AG04450 (cell line): ENCODE data around the gene NUP160. TPM values are rescaled to one million over a fixed set of nuclear protein-coding genes. Genes with fewer than 3 reads are reported as not detected.
"Not testable (repeated sequence)": the region's sequence is repeated elsewhere in the genome, so short reads cannot be mapped to it uniquely, and the experiment has no call there.

ENCODE experiments used
- CTCF ChIA-PET: fragments of 300-600, 350-600 bp; formaldehyde crosslinking; extraction: SDS; loops from one replicate; lab custom pipeline; 2022; ENCODE audit warnings: antibody characterized with exemption, inconsistent platforms; lab: Charles Lee
- POLR2A ChIA-PET: fragments of 350-600 bp; formaldehyde crosslinking; extraction: SDS; loops from one replicate; lab custom pipeline; 2021; ENCODE audit warnings: antibody characterized with exemption, inconsistent platforms; lab: Yijun Ruan, JAX
- DNase-seq: peaks from one replicate; pipeline ENCODE4 v3.0.0-alpha.2; 2011; ENCODE audit warnings: low read depth, low spot score
- H3K27ac ChIP-seq: one replicate; pipeline ENCODE4 v1.5.1; 2012; ENCODE audit warnings: low read depth, low read length, control low read depth
- H3K27me3 ChIP-seq: one replicate; pipeline ENCODE4 v1.6.0; 2012; ENCODE audit warnings: low read length; ENCODE audit not compliant: control insufficient read depth, insufficient read depth
- H3K4me3 ChIP-seq: 2 replicates; pipeline ENCODE4 v1.5.1; 2011; ENCODE audit warnings: mild to moderate bottlenecking, low read depth, low read length, control low read depth
- H3K9me3 ChIP-seq: 2 replicates; pipeline ENCODE4 v1.5.1; 2012; ENCODE audit warnings: low read length; ENCODE audit not compliant: control insufficient read depth, insufficient read depth
- polyA plus RNA-seq: library from polyadenylated mRNA; depleted of rRNA; stranded (reverse); fragments of >200 nt; gene quantifications from 2 replicates; pipeline ENCODE4 v1.2.3, GENCODE V29; 2011
- TF ChIP-seq, protein P1 (sequence below): IDR thresholded peaks from 2 replicates; pipeline ENCODE4 v1.5.1; 2011; ENCODE audit warnings: low read depth, low read length, control low read depth, inconsistent platforms

Gene NUP160
- polyA plus RNA-seq, 1 experiment, result 31.3 TPM

DNA sequence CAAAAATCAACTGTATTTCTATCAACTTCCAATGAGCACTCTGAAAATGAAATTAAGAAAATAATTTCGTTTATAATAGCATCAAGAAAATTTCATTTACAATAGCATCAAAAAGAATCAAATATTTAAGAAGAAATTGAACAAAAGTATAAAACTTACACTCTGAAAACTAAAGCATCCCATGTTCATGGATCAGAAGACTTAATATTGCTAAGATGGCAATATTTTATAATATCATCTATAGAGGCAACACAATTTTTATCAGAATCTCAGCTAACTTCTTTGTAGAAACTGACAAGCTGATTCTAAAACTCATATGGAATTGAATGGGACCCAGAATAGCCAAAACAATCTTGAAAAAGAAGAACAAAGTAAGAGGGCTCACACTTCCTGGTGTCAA, 19.9 kb downstream of the NUP160 start:
- Histone ChIP-seq H3K27me3 (no peaks in the 10 kb centered on the region), H3K9me3 (no peaks in the 10 kb centered on the region), H3K4me3 (no peak overlapping the region), H3K27ac (no peak overlapping the region)
- DNase-seq, result no peak
- POLR2A ChIA-PET, result no interaction called here
- CTCF ChIA-PET, result interaction anchor here (1.3 kb wide), 1 partner anchor 106 kb away, joined by 5 read pairs; no protein-coding TSS in a partner anchor
- TF ChIP-seq, protein P1, sequence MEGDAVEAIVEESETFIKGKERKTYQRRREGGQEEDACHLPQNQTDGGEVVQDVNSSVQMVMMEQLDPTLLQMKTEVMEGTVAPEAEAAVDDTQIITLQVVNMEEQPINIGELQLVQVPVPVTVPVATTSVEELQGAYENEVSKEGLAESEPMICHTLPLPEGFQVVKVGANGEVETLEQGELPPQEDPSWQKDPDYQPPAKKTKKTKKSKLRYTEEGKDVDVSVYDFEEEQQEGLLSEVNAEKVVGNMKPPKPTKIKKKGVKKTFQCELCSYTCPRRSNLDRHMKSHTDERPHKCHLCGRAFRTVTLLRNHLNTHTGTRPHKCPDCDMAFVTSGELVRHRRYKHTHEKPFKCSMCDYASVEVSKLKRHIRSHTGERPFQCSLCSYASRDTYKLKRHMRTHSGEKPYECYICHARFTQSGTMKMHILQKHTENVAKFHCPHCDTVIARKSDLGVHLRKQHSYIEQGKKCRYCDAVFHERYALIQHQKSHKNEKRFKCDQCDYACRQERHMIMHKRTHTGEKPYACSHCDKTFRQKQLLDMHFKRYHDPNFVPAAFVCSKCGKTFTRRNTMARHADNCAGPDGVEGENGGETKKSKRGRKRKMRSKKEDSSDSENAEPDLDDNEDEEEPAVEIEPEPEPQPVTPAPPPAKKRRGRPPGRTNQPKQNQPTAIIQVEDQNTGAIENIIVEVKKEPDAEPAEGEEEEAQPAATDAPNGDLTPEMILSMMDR, result no peak

DNA sequence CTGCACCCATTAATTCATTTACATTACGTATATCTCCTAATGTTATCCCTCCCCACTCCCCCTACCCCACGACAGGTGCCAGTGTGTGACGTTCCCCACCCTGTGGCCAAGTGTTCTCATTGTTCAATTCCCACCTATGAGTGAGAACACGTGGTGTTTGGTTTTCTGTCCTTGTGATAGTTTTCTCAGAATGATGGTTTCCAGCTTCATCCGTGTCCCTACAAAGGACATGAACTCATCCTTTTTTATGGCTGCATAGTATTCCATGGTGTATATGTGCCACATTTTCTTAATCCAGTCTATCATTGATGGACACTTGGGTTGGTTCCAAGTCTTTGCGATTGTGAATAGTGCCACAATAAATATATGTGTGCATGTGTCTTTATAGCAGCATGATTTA, 25.5 kb downstream of the NUP160 start:
- H3K27me3 ChIP-seq, H3K27ac ChIP-seq, CTCF ChIA-PET, DNase-seq, H3K9me3 ChIP-seq, POLR2A ChIA-PET, H3K4me3 ChIP-seq: not testable (repeated sequence)

DNA sequence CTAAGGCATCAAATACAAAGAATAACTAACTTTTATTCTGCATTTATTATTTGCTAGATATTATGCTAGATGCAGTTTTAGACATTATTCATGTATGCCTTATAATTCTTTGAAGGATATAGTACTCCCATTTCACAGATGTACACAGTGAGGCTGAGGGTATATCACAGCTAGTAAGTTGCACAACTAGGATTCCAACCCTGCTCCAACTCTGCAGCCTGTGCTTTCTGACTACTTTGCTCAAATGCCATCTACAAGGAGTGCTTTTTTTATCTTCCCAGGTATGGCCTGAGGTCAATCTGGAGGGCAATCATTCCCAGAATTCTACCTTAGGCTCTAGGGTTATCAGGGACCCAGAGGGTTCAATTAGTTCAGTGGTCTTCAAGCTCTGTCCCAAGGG, 28.4 kb downstream of the NUP160 start:
- Histone ChIP-seq H3K27me3 (no peaks in the 10 kb centered on the region), H3K27ac (no peak overlapping the region), H3K4me3 (no peak overlapping the region), H3K9me3 (no peaks in the 10 kb centered on the region)
- TF ChIP-seq, protein P1, result no peak
- POLR2A ChIA-PET, result no interaction called here
- DNase-seq, result no peak
- CTCF ChIA-PET, result interaction anchor here (0.5 kb wide), 1 partner anchor 14 kb away, joined by 4 read pairs; no protein-coding TSS in a partner anchor

DNA sequence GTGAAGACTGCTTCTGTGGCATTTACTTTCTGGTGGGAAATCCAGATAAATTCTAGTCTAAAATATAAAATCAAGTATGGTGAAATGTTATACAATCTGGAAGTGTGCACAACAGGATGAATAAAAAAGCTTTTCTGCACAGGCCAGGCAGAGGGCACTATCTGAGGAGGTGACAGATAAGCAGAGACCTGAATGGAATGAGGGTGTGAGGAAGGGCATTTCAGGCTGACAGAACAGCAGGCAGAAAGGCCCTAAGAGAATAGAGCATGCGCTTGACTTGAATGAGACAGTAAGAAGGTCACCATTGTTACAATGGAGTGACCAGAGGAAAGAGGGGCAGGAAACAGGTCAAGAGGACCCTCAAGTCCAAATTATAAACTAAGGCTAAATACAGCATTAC, 47.4 kb downstream of the NUP160 start:
- CTCF ChIA-PET, result interaction anchor here (0.7 kb wide), 1 partner anchor 239 kb away, joined by 4 read pairs; no protein-coding TSS in a partner anchor
- H3K27me3 ChIP-seq, result no peaks in the 10 kb centered on the region
- POLR2A ChIA-PET, result no interaction called here
- H3K9me3 ChIP-seq, result no peaks in the 10 kb centered on the region
- DNase-seq, result no peak
- H3K4me3 ChIP-seq, result no peak overlapping the region
- TF ChIP-seq, protein P1, result no peak
- H3K27ac ChIP-seq, result no peak overlapping the region

DNA sequence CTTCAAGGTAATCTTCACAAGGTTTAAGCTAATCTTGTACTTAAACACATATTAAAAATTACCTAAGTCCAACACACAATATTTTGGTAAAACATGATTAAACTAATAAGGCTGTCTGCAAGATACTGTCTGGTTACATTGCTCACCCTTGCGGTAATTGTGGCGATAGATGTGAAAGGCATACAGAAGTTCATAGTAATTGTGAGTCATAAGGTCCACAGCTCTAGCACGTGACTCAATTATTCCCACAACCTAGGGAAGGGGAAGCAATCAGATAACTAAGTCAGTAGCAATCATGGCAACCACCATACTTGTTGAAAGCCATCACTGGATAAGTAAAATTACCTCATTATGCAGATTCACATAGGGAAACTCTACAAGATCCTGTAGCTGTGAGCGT, 50.5 kb downstream of the NUP160 start:
- ChIA-PET CTCF (no interaction called here), POLR2A (interaction anchor here (0.5 kb wide), 1 partner anchor 400 kb away, joined by 4 read pairs; no protein-coding TSS in a partner anchor)
- peak; percentile 24 for DNase-seq
- Histone ChIP-seq H3K27me3 (no peaks in the 10 kb centered on the region), H3K27ac (no peak overlapping the region), H3K9me3 (no peaks in the 10 kb centered on the region), H3K4me3 (no peak overlapping the region)
- TF ChIP-seq, protein P1, result no peak
